HepG2 (cell line): ENCODE data around the gene TSTD1. TPM values are rescaled to one million over a fixed set of nuclear protein-coding genes. Genes with fewer than 3 reads are reported as not detected.
"Not testable (repeated sequence)": the region's sequence is repeated elsewhere in the genome, so short reads cannot be mapped to it uniquely, and the experiment has no call there.

Source experiments
- ATAC-seq: fragments of 200-7000 bp; cut with Tn5 transposase; 3 replicates; pipeline ENCODE4 v1.9.1; 2020; ENCODE audit warnings: mild to moderate bottlenecking, moderate library complexity
- BruUV-seq: library from RNA; stranded (reverse); fragments of 400-500 nt; replicated peaks from 2 replicates; lab custom pipeline; 2021; lab: Mats Ljungman, UMichigan
- CTCF ChIA-PET: fragments of 300-600 bp; formaldehyde crosslinking; extraction: SDS; loops from one replicate; lab custom pipeline; 2021; ENCODE audit warnings: low total read pairs, inconsistent platforms, low intra/inter-chr PET ratio; lab: Yijun Ruan, JAX
- POLR2A ChIA-PET: fragments of 350-600 bp; sonication (Branson Sonifier 250); formaldehyde crosslinking; loops from one replicate; lab custom pipeline; 2020; ENCODE audit warnings: antibody characterized with exemption, inconsistent platforms; lab: Yijun Ruan, JAX
- DNase-seq: peaks from one replicate; pipeline ENCODE4 v3.0.0-alpha.2; 2015; ENCODE audit warnings: low spot score
- FAIRE-seq: peaks from 3 replicates; lab custom pipeline; 2011; peaks lifted over from hg19 to GRCh38; lab: Jason Lieb, UNC
- H2AFZ ChIP-seq: one replicate; pipeline ENCODE4 v1.6.1; 2011; ENCODE audit warnings: low read length, inconsistent platforms
- H3K27ac ChIP-seq: fragments of 300-600 bp; 3 replicates; pipeline ENCODE4 v1.8.0; 2011; ENCODE audit warnings: mixed run types, mild to moderate bottlenecking, mixed read lengths, low read length, inconsistent platforms; ENCODE audit not compliant: insufficient read depth; ENCODE audit errors: extremely low read length
- H3K27me3 ChIP-seq, 2 experiments: fragments of 200-600 bp in 1 of 2; 2 replicates in 1 of 2; 3 replicates in 1 of 2; pipeline versions ENCODE4 v1.6.0 to v1.8.0; 2011; ENCODE audit warnings: low read length in 2 of 2, mild to moderate bottlenecking in 2 of 2, moderate library complexity in 2 of 2, inconsistent platforms in 1 of 2; ENCODE audit not compliant: insufficient read depth in 2 of 2, control insufficient read depth in 1 of 2
- H3K36me3 ChIP-seq, 2 experiments: fragments of 200-600 bp in 1 of 2; replicated peaks in 1 of 2; 2 replicates in 1 of 2; 3 replicates in 1 of 2; pipeline versions ENCODE4 v1.5.1 to v1.8.0; 2011; ENCODE audit warnings: low read length in 2 of 2, inconsistent platforms in 1 of 2; ENCODE audit not compliant: insufficient read depth in 2 of 2, control insufficient read depth in 1 of 2
- H3K4me1 ChIP-seq: 2 replicates; pipeline ENCODE4 v1.5.1; 2012; ENCODE audit warnings: low read length, inconsistent platforms; ENCODE audit not compliant: insufficient read depth
- H3K4me2 ChIP-seq: 2 replicates; pipeline ENCODE4 v1.6.0; 2011; ENCODE audit warnings: low read depth, low read length, inconsistent platforms
- H3K4me3 ChIP-seq, 3 experiments: fragments of 200-600 bp in 1 of 3; sonication (generic), shearing (Covaris generic) in 1 of 3; replicated peaks in 1 of 3; 2 replicates each; pipeline ENCODE4 v1.5.1; 2011 to 2016; ENCODE audit warnings: low read length in 3 of 3, inconsistent platforms in 2 of 3, low read depth in 2 of 3, mild to moderate bottlenecking in 2 of 3, control low read depth in 1 of 3, mixed read lengths in 1 of 3; ENCODE audit not compliant: insufficient read depth in 1 of 3
- H3K79me2 ChIP-seq: one replicate; pipeline ENCODE4 v1.6.1; 2011; ENCODE audit warnings: low read length, inconsistent platforms; ENCODE audit not compliant: insufficient read depth
- H3K9ac ChIP-seq: 2 replicates; pipeline ENCODE4 v1.6.0; 2011; ENCODE audit warnings: mild to moderate bottlenecking, low read depth, low read length, inconsistent platforms; ENCODE audit not compliant: insufficient read depth
- H3K9me3 ChIP-seq: 2 replicates; pipeline ENCODE4 v1.5.1; 2012; ENCODE audit warnings: mild to moderate bottlenecking, low read length
- H4K20me1 ChIP-seq: 2 replicates; pipeline ENCODE4 v1.6.0; 2011; ENCODE audit warnings: inconsistent platforms, mild to moderate bottlenecking, low read length, moderate library complexity; ENCODE audit not compliant: insufficient read depth
- SAP130 ChIP-seq: IDR thresholded peaks from 2 replicates; pipeline ENCODE4 v1.6.1; 2016; ENCODE audit warnings: low read depth
- TEAD3 ChIP-seq: optimal IDR thresholded peaks from 2 replicates; pipeline ENCODE3; 2016; ENCODE audit warnings: borderline replicate concordance
- WGBS: methylation state at CpG from one replicate; pipeline ENCODE4 v1.1.6; 2017; ENCODE audit warnings: low lambda C conversion rate; 5-methylcytosine and 5-hydroxymethylcytosine counted together
- in situ Hi-C: cut with HindIII; loops from 2 replicates; pipeline ENCODE4 v1.10.0; 2017; ENCODE audit warnings: low pct_unique_long_range_greater_than_20kb; ENCODE audit not compliant: extremely low pct_ligation_motif_present
- intact Hi-C: fragments of 100-400 bp; cut with micrococcal nuclease; formaldehyde crosslinking; loops from one replicate; pipeline ENCODE4 v1.10.0; 2022; ENCODE audit not compliant: unreplicated experiment
- polyA plus RNA-seq, 8 experiments: library from polyadenylated mRNA; depleted of rRNA in 3 of 8; stranded (reverse) in 7 of 8; unstranded in 1 of 8; fragments of >200 nt; fragmentation: Illumina TruSeq in 4 of 8; extraction: Trizol in 4 of 8; gene quantifications; 2 replicates each; pipeline versions ENCODE4 v1.2.1 to v1.2.3, GENCODE V29; 2011 to 2016; ENCODE audit warnings: low read depth in 4 of 8, missing spikeins in 1 of 8, mixed read lengths in 1 of 8; ENCODE audit not compliant: insufficient read depth in 1 of 8
- total RNA-seq, 5 experiments: library from RNA; depleted of rRNA; stranded (reverse); fragments of >200 nt; fragmentation: Illumina TruSeq; extraction: Trizol; gene quantifications; 2 replicates each; pipeline ENCODE4 v1.2.3, GENCODE V29; 2016; ENCODE audit warnings: low read depth in 1 of 5
- TF ChIP-seq, protein P1 (sequence below): sonication (generic); formaldehyde crosslinking; IDR thresholded peaks from 2 replicates; pipeline ENCODE4 v1.4.0; 2020; ENCODE audit warnings: missing genetic modification reagents, borderline replicate concordance

Gene TSTD1
- total and polyA plus RNA-seq, 2 of the 13 experiments (the other 11 are each of a cell fraction or from before 2014, with no cell fraction given), result 0.15 to 0.31 TPM

DNA sequence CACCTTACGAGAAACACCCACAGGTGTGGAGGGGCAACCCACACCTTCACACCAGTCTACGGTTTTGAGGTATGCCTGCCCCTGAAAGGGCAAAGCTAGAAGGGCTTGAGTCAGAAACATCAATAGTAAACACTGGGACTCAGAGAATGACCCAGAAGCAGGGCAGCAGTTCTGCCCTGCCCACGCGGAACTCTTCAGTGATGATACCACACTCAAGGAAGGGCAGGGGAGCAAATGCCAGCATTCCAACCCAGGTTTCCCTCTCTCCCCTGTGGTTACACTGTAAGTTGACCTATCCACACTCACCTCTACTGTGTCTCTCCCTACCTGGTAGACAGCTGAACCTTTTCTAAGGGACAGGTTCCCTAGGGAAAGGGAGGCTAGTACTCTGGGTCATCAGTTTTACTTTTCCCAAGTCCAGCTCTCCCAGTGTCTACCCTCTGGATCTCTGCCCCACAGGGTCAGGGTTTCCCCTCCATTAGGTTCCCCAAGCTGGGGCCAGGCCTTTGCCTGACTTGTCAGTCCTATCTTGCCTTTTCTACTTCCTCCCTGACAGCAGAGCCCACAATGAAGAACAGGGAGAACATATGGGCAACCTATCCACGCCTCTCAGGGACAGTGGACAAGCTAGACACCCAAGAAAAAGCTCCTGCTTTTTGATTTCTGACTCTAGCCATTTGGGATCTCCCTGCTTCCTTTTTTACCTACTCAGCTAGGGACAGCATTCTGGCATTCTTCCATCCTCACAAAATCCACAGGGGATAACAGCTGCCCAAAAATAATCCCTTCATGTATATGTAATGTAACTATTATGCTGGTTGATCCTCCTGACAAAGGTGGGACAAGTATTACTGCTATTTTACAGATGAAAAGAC is 20.8 kb downstream of the TSTD1 start:
- 0 out of 2 replicates have a peak, but pooled peaks cover 3% of the 10 kb centered on the region for H4K20me1 ChIP-seq
- WGBS, result 78% methylated on average over 5 of the region's 5 CpGs
- no peaks in the 10 kb centered on the region for H3K9me3 ChIP-seq
- FAIRE-seq (no peak), DNase-seq (no peak)
- H3K36me3 ChIP-seq, result no peaks in the 10 kb centered on the region
- 0 out of 6 replicates have a peak overlapping the region, but pooled peaks of 1 of the 3 experiments have one; percentile 10 for H3K4me3 ChIP-seq
- in situ Hi-C loops (no loop called here), intact Hi-C loops (no loop called here)
- ChIA-PET CTCF (no interaction called here), POLR2A (interaction anchor here (1.5 kb wide), 1 partner anchor 28 kb away, joined by 4 read pairs; the partner anchor contains the start of gene USF1)
- peak overlapping the region; percentile 47; the same call in 1 of the 2 replicates for H3K9ac ChIP-seq
- H3K4me2 ChIP-seq, result peak overlapping the region; percentile 66
- H2AFZ ChIP-seq, result no peak overlapping the region
- TF ChIP-seq TEAD3 (CRISPR knock-in tag), result peak; percentile 33
- TF ChIP-seq SAP130 (CRISPR knock-in tag), result peak; percentile 2; the same call in 1 of the 2 replicates
- TF ChIP-seq, protein P1, sequence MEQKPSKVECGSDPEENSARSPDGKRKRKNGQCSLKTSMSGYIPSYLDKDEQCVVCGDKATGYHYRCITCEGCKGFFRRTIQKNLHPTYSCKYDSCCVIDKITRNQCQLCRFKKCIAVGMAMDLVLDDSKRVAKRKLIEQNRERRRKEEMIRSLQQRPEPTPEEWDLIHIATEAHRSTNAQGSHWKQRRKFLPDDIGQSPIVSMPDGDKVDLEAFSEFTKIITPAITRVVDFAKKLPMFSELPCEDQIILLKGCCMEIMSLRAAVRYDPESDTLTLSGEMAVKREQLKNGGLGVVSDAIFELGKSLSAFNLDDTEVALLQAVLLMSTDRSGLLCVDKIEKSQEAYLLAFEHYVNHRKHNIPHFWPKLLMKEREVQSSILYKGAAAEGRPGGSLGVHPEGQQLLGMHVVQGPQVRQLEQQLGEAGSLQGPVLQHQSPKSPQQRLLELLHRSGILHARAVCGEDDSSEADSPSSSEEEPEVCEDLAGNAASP (CRISPR knock-in tag), result no peak
- TF ChIP-seq, all 625 proteins: peak for 2
- Histone ChIP-seq H3K27ac (peak overlapping the region; percentile 14), H3K27me3 (no peaks in the 10 kb centered on the region; a peak in 1 of 5 replicates), H3K4me1 (peaks cover 68% of the 10 kb centered on the region), H3K79me2 (peaks cover 43% of the 10 kb centered on the region)
- ATAC-seq, result no peak
- BruUV-seq, result no TSS peak

DNA sequence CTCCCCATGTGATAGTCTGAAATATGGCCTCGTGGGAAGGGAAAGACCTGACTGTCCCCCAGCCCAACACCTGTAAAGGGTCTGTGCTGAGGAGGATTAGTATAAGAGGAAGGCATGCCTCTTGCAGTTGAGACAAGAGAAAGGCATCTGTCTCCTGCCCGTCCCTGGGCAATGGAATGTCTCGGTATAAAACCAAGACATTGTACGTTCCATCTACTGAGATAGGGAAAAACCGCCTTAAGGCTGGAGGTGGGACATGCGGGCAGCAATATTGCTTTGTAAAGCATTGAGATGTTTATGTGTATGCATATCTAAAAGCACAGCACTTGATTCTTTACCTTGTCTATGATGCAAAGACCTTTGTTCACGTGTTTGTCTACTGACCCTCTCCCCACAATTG is 21.6 kb downstream of the TSTD1 start:
- peaks cover 50% of the 10 kb centered on the region for H3K79me2 ChIP-seq
- CTCF ChIA-PET, in situ Hi-C loops: not testable (repeated sequence)

More for the DNA sequence above, 21.6 kb downstream of the TSTD1 start:
- H3K9me3 ChIP-seq, POLR2A ChIA-PET, H4K20me1 ChIP-seq, H3K4me3 ChIP-seq, DNase-seq, FAIRE-seq, BruUV-seq, H3K27me3 ChIP-seq, H3K4me2 ChIP-seq, H3K36me3 ChIP-seq, H3K9ac ChIP-seq, intact Hi-C loops, ATAC-seq, H3K27ac ChIP-seq, H2AFZ ChIP-seq: not testable (repeated sequence)
- H3K4me1 ChIP-seq, result peaks cover 72% of the 10 kb centered on the region
- WGBS, result 85% methylated on average over 6 of the region's 7 CpGs
